HG03442 (cell line): ENCODE data around the gene ARL3.
A peak's percentile ranks its signal among the peaks of the same experiment; 100 is the strongest.
"Not testable (repeated sequence)": the region's sequence is repeated elsewhere in the genome, so short reads cannot be mapped to it uniquely, and the experiment has no call there.

Experiments used
- ATAC-seq: cut with Tn5 transposase; IDR thresholded peaks from one replicate; pipeline ENCODE4 v1.9.1; 2021; ENCODE audit warnings: mild to moderate bottlenecking, moderate library complexity; ENCODE audit not compliant: unreplicated experiment

The ARL3 gene

GRCh38 chr10:102738692-102739121, 24.5 kb upstream of the ARL3 start:
- no peak for ATAC-seq

GRCh38 chr10:102735065-102735562, 20.9 kb upstream of the ARL3 start:
- no peak for ATAC-seq

GRCh38 chr10:102732661-102733060, 18.5 kb upstream of the ARL3 start:
- ATAC-seq, result no peak

- no peak for ATAC-seq
These were observed 17.1 kb upstream of the ARL3 start for GRCh38 chr10:102731222-102731800.

GRCh38 chr10:102729029-102730026, 15.1 kb upstream of the ARL3 start:
- ATAC-seq, result no peak

GRCh38 chr10:102727037-102727818, 13.0 kb upstream of the ARL3 start:
- no peak for ATAC-seq

GRCh38 chr10:102726274-102726673, 12.1 kb upstream of the ARL3 start:
- no peak for ATAC-seq

GRCh38 chr10:102723989-102724388, 9.8 kb upstream of the ARL3 start:
- no peak for ATAC-seq

GRCh38 chr10:102721954-102722353, 7.8 kb upstream of the ARL3 start:
- no peak for ATAC-seq

GRCh38 chr10:102720775-102721301, 6.6 kb upstream of the ARL3 start:
- no peak for ATAC-seq

- ATAC-seq, result no peak
These were observed 6.1 kb upstream of the ARL3 start for GRCh38 chr10:102720337-102720736.

GRCh38 chr10:102718220-102718619, 4.0 kb upstream of the ARL3 start:
- no peak for ATAC-seq

GRCh38 chr10:102716900-102717565, 2.8 kb upstream of the ARL3 start:
- not testable (repeated sequence) for ATAC-seq

- no peak for ATAC-seq
These were observed 1.7 kb upstream of the ARL3 start for GRCh38 chr10:102715880-102716279.

GRCh38 chr10:102714621-102715455, 641 bp upstream of the ARL3 start, which contains the start of gene SFXN2:
TSS of gene SFXN2 (plus strand) at chr10:102714636. CDS start at chr10:102726637, 12,001 bp downstream.
- no peak for ATAC-seq

GRCh38 chr10:102713539-102713813, 721 bp downstream of the ARL3 start:
- ATAC-seq, result peak; percentile 22

- no peak for ATAC-seq
These were observed 1.2 kb downstream of the ARL3 start for GRCh38 chr10:102712843-102713538.

GRCh38 chr10:102712089-102712488, 2.1 kb downstream of the ARL3 start:
- ATAC-seq, result no peak

GRCh38 chr10:102710609-102711008, 3.6 kb downstream of the ARL3 start:
- ATAC-seq, result no peak
